Head of caudate nucleus (tissue), 42 donors: ENCODE results near the gene YY1AP1.
A peak's percentile ranks its signal among the peaks of the same experiment; 100 is the strongest.
"Not testable (repeated sequence)": the region's sequence is repeated elsewhere in the genome, so short reads cannot be mapped to it uniquely, and the experiment has no call there.

Experiments
- DNase-seq, 42 donors: peaks; one replicate each; pipeline versions ENCODE4 v3.0.0 to v3.0.0-alpha.2; 2020 to 2021; ENCODE audit warnings: mixed read lengths in 7 of 42
- intact Hi-C: fragments of 100-400 bp; cut with DNase I; formaldehyde crosslinking; loops from one replicate; pipeline ENCODE4 v1.15.0; 2022

YY1AP1 gene

GRCh38 chr1:155651861-155652661, 36.5 kb downstream of the YY1AP1 start:
- no peak for DNase-seq
- intact Hi-C loops = no loop called here

- DNase-seq = no peak
- intact Hi-C loops = no loop called here
Observed at GRCh38 chr1:155650231-155650757, 38.3 kb downstream of the YY1AP1 start.

- intact Hi-C loops = no loop called here
Observed at GRCh38 chr1:155649676-155650075, 38.9 kb downstream of the YY1AP1 start.

GRCh38 chr1:155648207-155649147, 40.1 kb downstream of the YY1AP1 start:
- DNase-seq = peak in 22 of 42 donors; percentile 10 to 75 (median 37)
- intact Hi-C loops = no loop called here

More at GRCh38 chr1:155649676-155650075, 38.9 kb downstream of the YY1AP1 start:
- no peak for DNase-seq

- no peak for DNase-seq
- intact Hi-C loops = no loop called here
Observed at GRCh38 chr1:155646307-155646706, 42.3 kb downstream of the YY1AP1 start.

- peak in 2 of 42 donors; percentile 21 to 56 for DNase-seq
- intact Hi-C loops = no loop called here
Observed at GRCh38 chr1:155645648-155646047, 42.9 kb downstream of the YY1AP1 start.

GRCh38 chr1:155645034-155645598, 43.5 kb downstream of the YY1AP1 start:
- intact Hi-C loops = no loop called here

GRCh38 chr1:155643230-155643629, 45.3 kb downstream of the YY1AP1 start:
- intact Hi-C loops = no loop called here
- DNase-seq = no peak

More at GRCh38 chr1:155645034-155645598, 43.5 kb downstream of the YY1AP1 start:
- no peak for DNase-seq

GRCh38 chr1:155642559-155643180, 45.9 kb downstream of the YY1AP1 start:
- DNase-seq, intact Hi-C loops: not testable (repeated sequence)

GRCh38 chr1:155640367-155640766, 48.2 kb downstream of the YY1AP1 start:
- DNase-seq = no peak
- intact Hi-C loops = no loop called here

- intact Hi-C loops = no loop called here
- DNase-seq = no peak
Observed at GRCh38 chr1:155636397-155637153, 52.0 kb downstream of the YY1AP1 start.

GRCh38 chr1:155626428-155626827, 62.1 kb downstream of the YY1AP1 start:
- DNase-seq, intact Hi-C loops: not testable (repeated sequence)

- DNase-seq = no peak
- intact Hi-C loops = no loop called here
Observed at GRCh38 chr1:155623357-155623756, 65.2 kb downstream of the YY1AP1 start.

GRCh38 chr1:155622191-155622590, 66.4 kb downstream of the YY1AP1 start:
- DNase-seq = no peak
- intact Hi-C loops = no loop called here

GRCh38 chr1:155613226-155613625, 75.3 kb downstream of the YY1AP1 start:
- intact Hi-C loops, DNase-seq: not testable (repeated sequence)

- DNase-seq = not testable (repeated sequence)
Observed at GRCh38 chr1:155610257-155610647, 78.3 kb downstream of the YY1AP1 start.

GRCh38 chr1:155609515-155610256, 78.9 kb downstream of the YY1AP1 start, which contains the start of gene MSTO1:
TSS of gene MSTO1 (plus strand) at chr1:155610218. CDS start at chr1:155610249, 31 bp downstream.
- DNase-seq = peak; percentile 92 to 99 (median 98)
- intact Hi-C loops = no loop called here

More at GRCh38 chr1:155610257-155610647, 78.3 kb downstream of the YY1AP1 start:
- intact Hi-C loops = not testable (repeated sequence)
